ENCODE data around the gene LRMDA.

DNA sequence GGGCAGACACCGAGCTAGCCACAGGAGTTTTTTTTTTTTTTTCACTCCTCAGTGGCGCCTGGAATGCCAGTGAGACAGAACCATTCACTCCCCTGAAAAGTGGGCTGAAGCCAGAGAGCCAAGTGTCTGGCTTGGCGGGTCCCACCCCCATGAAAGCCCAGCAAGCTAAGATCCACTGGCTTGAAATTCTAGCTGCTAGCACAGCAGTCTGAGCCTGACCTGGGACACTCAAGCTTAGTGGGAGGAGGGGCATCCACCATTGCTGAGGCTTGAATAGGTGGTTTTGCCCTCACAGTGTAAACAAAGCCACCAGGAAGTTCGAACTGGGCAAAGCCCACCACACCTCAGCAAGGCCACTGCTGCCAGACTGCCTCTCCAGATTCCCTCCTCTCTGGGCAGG, 144.5 kb downstream of the LRMDA start:
- TF ChIP-seq, protein P1, sequence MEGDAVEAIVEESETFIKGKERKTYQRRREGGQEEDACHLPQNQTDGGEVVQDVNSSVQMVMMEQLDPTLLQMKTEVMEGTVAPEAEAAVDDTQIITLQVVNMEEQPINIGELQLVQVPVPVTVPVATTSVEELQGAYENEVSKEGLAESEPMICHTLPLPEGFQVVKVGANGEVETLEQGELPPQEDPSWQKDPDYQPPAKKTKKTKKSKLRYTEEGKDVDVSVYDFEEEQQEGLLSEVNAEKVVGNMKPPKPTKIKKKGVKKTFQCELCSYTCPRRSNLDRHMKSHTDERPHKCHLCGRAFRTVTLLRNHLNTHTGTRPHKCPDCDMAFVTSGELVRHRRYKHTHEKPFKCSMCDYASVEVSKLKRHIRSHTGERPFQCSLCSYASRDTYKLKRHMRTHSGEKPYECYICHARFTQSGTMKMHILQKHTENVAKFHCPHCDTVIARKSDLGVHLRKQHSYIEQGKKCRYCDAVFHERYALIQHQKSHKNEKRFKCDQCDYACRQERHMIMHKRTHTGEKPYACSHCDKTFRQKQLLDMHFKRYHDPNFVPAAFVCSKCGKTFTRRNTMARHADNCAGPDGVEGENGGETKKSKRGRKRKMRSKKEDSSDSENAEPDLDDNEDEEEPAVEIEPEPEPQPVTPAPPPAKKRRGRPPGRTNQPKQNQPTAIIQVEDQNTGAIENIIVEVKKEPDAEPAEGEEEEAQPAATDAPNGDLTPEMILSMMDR (IDR thresholded peaks at IDR 0.05) = no peak
- TF ChIP-seq POLR2A (IDR thresholded peaks at IDR 0.05) (no peak), POLR2AphosphoS5 (IDR thresholded peaks at IDR 0.05) (no peak)
